Stomach (tissue), 4 donors: ENCODE data around the gene TANGO6.

Experiments used
- CTCF ChIP-seq, 7 experiments: fragments of 450-650 bp in 4 of 7; fragments of 200-600 bp in 3 of 7; sonication (generic) in 3 of 7; IDR thresholded peaks; one replicate each; pipeline ENCODE4 v1.5.1; 2016 to 2019; ENCODE audit warnings: antibody characterized with exemption in 7 of 7, control low read depth in 2 of 7, mild to moderate bottlenecking in 1 of 7
- EP300 ChIP-seq: sonication (generic); formaldehyde crosslinking; IDR thresholded peaks from one replicate; pipeline ENCODE4 v1.6.1; 2017; ENCODE audit warnings: antibody characterized with exemption
- POLR2A ChIP-seq, 4 donors: fragments of 450-650 bp; IDR thresholded peaks; one replicate each; pipeline ENCODE4 v1.6.1; 2016; ENCODE audit warnings: antibody characterized with exemption in 4 of 4, control low read depth in 2 of 4, mild to moderate bottlenecking in 1 of 4, moderate library complexity in 1 of 4
- POLR2AphosphoS5 ChIP-seq, 3 donors: sonication (generic); formaldehyde crosslinking; IDR thresholded peaks; one replicate each; pipeline ENCODE4 v1.6.1; 2016; ENCODE audit warnings: antibody characterized with exemption in 3 of 3

- TF ChIP-seq POLR2A (IDR thresholded peaks at IDR 0.05) (no peak), CTCF (IDR thresholded peaks at IDR 0.05) (no peak), POLR2AphosphoS5 (IDR thresholded peaks at IDR 0.05) (no peak), EP300 (no peak)
These were observed 276.2 kb downstream of the TANGO6 start for GRCh38 chr16:69119536-69119935.
